Right ventricle myocardium superior (tissue), 1 donor: ENCODE results near the gene CUEDC2. TPM values are rescaled to one million over a fixed set of nuclear protein-coding genes. Genes with fewer than 3 reads are reported as not detected.
"Not testable (repeated sequence)": the region's sequence is repeated elsewhere in the genome, so short reads cannot be mapped to it uniquely, and the experiment has no call there.

ENCODE experiments used
- ATAC-seq: fragments of 200-7000 bp; cut with Tn5 transposase; one replicate; pipeline ENCODE4 v1.9.1; 2020; ENCODE audit warnings: mild to moderate bottlenecking; ENCODE audit not compliant: poor library complexity
- DNase-seq: peaks from one replicate; pipeline ENCODE4 v3.0.0-alpha.2; 2020
- intact Hi-C: fragments of 100-400 bp; cut with DNase I; formaldehyde crosslinking; loops from one replicate; pipeline ENCODE4 v1.11.2; 2022
- total RNA-seq: library from RNA; stranded (reverse); fragmentation: NEBNext Ultra II Directional; extraction: Animal tissue kit (Norgen Biotek cat#: 25700); gene quantifications from one replicate; pipeline ENCODE4 v1.2.1, GENCODE V29; 2021
- donor health status: DM: no; HTN: yes; CAD: no; lungs with severe emphysema.

The CUEDC2 gene
- total RNA-seq, 1 donor from 2014 or later: 73.8 TPM

DNA sequence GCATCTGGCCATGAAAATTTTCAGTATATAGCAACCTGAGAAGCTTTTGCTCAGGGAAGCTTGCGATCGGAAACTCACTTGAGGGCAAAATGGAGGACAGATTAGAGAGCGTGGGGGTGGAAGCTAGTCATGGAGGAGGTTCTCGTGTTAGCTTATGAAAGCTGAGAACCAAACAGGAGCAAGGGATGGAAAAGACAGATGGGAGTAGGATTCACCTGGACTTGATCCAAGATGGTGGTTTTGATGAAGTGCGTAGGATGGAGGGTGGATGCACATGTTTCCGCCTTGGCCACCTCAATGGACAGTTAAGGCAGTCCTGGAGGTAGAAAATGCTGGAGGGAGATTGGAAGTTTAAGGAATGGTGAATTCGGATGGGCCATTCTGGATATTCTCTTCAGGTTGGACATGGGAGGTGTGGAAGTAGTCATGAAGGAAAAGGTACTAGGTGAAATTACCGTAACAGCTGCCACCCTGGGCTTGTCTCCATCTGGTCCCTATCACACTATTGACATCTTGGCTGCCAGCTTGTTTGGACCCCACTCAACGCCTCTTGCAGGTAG lies 25.3 kb upstream of the CUEDC2 start:
- ATAC-seq: no peak
- intact Hi-C loops: no loop called here
- no peak for DNase-seq

DNA sequence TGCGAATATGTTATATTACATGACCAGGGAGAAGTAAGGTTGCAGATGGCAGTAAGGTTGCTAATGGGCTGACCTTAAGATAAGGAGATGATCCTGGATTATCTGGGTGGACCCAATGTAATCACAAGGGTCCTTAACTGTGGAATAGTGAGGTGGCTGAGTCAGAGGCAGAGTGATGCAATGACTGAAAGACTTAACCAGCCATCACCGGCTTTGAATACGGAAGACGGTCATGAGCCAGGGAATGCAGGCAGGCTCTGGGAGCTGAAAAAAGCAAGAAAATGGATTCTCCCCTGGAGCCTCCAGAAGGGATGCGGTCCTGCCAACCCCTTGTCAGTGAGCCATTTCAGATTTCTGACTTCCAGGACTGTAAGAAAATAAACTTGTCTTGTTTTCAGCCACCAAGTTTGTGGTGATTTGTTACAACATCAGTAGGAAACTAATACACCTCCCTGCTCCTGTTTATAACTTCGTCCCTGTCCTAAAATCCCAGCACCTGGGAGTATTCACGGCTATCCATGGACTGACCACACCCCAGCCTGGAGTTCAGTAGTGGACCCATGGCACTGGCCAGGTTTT lies 23.6 kb upstream of the CUEDC2 start:
- intact Hi-C loops: no loop called here
- DNase-seq (no peak), ATAC-seq (no peak)

DNA sequence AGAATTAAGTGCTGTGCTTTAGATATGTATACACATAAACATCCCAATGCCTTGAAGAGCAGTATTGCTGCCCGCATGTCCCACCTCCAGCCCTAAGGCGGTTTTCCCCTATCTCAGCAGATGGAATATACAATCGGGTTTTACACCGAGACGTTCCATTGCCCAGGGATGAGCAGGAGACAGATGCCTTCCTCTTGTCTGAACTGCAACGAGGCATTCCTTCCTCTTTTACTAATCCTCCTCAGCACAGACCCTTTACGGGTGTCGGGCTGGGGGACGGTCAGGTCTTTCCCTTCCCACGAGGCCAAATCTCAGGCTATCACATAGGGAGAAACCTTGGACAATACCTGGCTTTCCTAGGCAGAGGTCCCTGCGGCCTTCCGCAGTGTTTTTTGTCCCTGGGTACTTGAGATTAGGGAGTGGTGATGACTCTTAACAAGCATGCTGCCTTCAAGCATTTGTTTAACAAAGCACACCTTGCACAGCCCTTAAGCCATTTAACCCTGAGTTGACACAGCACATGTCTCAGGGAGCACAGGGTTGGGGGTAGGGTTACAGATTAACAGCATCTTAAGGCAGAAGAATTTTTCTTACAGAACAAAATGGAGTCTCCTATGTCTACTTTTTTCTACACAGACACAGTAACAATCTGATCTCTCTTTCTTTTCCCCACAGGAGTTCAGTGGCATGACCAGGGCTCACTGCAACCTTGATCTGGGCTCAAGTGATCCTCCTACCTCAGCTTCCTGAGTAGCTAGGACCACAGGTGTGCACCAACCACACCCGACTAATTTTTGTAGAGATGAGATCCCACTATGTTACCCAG lies 22.5 kb upstream of the CUEDC2 start:
- ATAC-seq: not testable (repeated sequence)

DNA sequence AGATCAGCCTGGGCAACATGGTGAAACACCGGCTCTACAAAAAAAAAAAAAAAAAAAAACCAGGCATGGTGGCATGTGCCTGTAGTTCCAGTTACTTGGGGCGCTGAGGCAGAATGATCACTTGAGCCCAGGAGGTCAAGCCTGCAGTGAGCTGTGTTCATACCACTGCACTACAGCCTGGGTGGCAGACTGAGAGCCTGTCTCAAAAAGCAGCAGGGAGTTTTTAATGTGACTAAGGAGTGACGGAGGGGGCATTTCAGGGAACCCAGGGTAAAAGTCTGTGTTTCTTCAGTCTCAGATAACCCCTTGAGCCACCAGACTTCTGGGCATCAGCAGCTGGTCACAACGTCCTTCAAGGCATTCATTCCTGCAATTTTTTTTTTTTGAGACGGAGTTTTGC lies 21.1 kb upstream of the CUEDC2 start:
- ATAC-seq (no peak), DNase-seq (no peak)
- intact Hi-C loops: no loop called here

More for the DNA sequence above, 22.5 kb upstream of the CUEDC2 start:
- intact Hi-C loops, DNase-seq: not testable (repeated sequence)

DNA sequence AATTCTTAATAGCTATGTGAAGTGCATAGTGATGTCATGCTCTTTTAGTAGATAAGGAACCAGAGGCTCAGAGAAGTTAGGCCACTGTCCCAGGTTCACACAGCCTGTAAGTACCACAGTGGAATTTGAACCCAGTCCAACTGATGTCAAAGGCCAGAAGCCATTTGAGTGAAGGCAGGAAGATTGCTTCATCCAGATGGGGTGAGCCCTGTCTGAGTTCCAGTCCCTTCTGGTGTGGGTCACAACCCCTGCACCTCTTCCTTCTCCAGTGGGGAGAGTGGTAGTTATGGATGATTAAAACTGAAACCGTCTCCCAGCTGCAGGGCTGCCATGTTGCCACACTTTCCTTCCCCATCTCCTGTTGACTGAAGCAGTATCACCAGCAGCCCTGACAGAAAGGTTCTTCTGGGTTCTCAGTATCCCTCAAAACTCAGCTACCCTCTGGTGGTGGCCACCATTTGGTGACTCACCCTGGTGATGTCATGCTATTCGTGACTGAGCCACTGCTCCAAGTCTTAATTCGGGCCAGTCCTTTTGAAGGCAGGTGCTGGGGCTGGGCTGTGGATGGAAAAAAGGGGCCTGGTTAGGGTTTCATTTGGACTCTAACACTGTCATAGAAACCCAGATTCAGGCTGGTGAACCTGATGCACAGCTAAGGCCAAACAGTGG lies 20.4 kb upstream of the CUEDC2 start:
- DNase-seq: no peak
- ATAC-seq: peak; percentile 4
- intact Hi-C loops: no loop called here

DNA sequence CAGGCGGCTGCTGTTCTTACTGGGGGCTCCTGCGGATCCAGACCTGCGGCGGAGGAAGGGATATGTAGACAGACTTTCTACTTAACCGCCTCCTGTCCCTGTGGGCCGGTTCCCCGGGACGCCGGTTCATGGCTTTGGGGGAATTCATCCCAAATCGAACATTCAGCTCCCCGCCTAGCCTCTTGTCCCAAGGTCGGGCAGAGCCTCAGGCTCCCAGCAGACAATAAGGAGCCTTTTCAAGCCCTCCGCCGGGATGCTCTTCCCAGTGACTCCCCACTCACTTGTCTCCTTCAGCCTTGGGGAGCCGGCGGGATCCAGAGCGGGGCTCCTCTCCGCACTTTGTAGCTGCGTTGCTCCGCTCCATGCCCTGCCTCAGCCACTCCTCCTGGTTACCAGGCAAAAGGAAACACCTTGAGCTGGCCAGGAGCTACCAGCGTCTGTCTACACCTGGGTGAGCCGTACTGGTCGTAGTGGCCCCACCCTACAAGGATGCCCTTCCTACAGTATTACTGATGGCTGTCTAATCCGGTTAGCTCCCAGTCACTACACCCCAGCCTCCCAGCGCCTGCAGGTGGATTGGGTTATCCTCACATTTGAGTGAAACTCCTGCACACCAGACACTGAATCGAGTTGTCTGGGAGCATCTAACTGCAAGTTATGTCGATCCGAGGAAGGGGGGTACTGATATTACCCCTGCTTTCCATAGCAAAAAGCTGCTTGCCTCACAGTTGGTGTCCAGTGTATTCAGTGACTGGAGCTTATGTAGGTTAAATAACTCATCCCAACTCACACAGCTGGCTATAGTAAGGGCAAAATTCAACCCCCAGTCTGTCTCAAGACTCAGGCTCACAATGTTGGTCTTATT lies 19.0 kb upstream of the CUEDC2 start, which contains the start of gene C10orf95:
TSS of gene C10orf95 (minus strand) at position 439 of the 865 bp plus-strand sequence. CDS start 450 bp downstream, outside the sequence.
- no peak for ATAC-seq
- intact Hi-C loops: no loop called here
- no peak for DNase-seq

DNA sequence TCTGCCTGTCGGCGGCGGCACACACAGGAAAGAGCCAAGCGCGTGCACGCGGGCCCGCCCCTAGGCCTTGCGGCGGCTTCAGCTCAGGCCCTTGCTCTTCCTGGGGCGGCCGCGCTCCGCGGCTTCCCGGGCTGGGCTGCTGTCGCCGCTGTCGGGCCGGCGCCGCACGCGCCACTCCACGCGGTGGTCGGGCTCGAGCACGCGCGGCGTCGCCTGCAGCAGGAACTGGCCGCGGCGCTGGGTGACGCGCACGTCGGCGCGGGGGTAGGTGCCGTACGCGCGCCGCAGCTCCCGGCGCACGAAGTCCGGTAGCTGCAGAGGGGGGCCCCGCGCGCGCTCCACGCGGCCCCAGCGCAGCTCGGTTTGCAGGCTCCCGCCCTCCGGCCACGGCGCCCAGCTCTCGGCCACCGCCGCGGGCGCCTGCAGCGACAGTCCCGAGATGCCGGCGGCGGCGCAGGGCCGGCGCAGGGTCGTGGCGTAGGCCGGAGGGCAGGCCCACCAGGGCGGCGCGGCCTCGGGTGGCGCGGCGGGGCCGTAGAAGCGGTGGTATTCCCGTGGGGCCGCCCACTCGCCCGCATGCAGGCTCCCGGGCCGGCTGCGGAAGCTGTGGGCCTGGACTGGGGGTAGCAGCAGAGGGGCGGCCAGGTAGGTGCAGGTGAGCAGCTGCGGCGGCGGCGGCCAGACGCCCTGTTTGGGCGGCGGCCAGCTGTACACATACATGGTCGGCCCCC lies 18.2 kb upstream of the CUEDC2 start:
- ATAC-seq: peak; percentile 96
- DNase-seq: peak; percentile 91
- intact Hi-C loops: no loop called here

DNA sequence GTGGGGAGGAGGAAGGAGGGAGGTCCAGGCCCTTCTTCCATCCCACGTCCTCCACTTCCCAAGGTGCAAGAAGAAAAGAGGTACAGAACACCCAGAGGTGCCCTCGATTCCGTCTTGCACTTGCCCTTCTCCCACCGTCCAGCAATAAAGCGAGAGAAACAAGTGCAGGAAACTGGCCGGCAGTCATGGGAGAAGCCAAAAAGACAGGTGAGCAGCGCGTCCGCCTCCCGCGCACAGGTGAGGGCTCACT lies 17.7 kb upstream of the CUEDC2 start:
- DNase-seq (no peak), ATAC-seq (peak; percentile 9)
- intact Hi-C loops: no loop called here

DNA sequence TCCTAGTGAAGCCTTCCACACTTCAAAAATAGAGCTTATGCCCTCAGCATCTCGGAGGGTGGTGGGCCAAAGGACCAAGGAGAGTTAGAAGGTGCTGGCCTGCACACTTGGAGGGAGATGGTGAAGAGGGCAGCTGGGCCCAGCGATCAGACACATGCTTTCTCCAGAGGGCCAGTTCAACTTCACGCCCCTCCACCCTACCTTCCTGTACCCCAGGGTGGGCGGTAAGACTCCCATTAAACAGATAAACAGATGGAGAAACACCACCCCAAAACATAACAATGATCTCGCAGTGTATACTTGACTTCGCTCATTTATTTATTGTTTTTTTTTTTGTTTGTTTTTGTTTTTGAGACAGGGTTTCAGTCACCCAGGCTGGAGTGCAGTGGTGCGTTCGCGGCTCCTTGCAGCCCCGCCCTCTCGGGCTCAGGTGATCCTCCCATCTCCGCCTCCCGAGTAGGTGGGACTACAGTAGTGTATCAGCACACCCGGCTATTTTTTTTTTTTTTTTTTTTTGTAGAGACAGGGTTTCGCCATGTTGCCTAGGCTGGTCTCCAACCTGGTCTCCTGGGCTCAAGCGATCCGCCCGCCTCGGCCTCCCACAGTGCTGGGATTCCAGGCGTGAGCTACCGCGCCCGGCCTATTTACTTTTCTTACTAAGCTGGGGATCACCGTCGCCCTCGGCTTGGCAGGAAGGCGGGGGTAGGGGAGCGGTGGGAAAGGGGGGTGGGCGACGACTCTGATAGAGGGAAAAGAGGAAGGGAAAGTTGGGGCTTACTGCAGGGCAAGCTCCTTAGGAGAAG lies 17.1 kb upstream of the CUEDC2 start:
- intact Hi-C loops: no loop called here
- DNase-seq (peak; percentile 74), ATAC-seq (peak; percentile 60)

DNA sequence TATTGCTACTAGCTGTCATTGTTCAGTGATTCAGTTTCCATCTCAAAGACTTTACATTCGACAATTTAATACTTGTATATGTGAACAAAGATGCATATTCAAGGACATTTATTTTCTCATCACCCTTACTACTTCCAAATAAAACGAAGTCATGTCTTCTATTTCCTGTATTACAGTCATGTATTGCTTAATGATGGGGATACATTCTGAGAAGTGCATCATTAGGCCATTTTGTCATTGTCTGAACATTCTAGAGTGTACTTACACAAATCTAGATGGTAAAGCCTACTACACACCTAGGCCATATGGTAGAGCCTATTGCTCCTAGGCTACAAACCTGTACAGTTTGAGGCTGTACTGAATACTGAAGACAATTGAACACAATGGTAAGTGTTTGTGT lies 12.5 kb upstream of the CUEDC2 start:
- DNase-seq (no peak), ATAC-seq (no peak)
- intact Hi-C loops: no loop called here

DNA sequence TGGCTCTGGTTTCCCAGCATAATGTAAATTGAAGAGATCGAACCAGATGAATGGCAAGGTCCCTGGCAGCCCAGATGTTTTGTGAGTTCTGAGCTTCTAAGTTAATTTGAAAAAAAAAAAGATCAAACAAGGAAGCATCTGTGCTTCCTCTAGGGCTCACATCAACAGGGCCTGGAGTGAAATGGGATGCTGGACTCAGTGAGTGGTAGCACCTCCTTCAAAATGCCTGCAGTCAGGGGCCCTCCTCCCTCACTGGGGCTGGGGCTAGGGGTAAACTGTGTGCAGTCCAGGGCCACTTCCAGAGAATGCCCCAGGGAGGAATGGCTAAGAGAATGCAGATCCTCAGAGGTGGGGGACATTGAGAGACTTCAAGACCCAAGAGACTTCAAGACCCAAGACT lies 6.0 kb upstream of the CUEDC2 start:
- ATAC-seq: no peak
- intact Hi-C loops: no loop called here
- DNase-seq: no peak

DNA sequence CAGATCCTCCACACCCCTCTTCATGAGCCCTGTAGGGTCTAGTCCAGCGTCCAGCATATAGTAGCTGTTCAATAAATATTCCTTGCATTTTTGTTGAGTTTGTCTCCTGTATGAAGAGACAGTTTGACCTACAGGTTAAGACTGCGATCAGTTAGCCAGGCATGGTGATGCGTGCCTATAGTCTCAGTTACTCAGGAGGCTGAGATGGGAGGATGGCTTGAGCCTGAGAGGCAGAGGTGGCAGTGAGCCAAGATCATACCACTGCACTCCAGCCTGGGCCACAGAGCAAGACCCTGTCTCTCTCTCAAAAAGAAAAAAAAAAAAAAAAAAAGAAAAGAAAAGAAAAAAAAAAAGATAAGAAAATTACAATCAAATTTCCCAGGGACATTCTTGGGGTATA lies 5.1 kb upstream of the CUEDC2 start:
- DNase-seq: no peak
- intact Hi-C loops: no loop called here
- no peak for ATAC-seq

DNA sequence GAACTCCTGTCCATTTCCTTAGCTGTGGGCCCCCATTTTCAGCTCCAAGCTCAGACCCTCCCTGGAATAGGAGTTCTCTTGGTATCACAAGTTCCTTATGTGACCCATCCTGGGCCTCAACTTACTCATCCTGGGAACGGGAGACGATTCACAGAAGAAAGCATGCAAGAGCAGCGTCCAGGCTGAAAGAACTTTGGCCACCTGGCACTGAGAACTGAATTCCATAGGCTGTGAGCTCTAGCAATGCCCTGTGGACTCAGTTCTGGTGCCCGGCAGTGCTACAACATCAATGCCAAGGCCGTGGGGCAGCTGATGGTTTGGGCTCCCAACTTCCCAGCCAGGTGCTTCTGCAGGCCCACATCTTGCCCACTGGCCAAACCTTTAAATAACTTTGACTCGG lies 3.9 kb upstream of the CUEDC2 start:
- intact Hi-C loops: no loop called here
- no peak for ATAC-seq

DNA sequence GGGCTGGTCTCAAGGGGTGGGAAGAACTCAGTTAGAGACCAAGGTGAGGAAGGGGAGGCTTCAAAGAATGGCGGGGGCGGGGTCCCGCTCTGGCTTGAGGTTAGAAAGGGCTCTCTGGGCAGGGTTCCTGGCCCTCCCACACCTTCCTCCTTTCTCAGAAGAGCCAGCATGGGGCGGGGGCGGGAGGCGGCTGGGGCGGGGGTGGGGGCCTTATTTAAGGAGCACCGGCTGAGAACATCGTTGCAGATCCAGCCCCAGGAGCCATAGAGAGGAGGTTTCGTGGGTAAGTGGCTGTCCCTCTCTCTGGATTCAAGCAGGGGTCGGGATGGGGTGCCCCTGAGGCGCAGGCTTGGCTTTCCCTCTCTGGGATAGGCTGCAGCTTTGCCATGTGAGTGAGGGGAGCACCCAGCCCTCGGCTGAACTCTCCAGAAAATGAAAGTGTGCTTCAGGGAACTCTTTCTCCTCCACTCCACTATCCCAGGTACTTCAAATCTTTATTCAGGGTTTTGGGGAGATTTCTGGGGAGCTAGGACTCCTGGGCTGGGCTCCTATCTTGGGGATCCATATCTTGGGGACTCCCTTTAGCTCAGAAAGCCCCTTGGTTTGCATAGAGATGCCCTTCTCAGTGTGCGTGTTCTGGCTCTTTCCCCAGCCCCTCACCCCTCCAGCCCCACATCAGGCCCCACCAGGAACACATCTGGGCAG lies 3.3 kb upstream of the CUEDC2 start:
- ATAC-seq: no peak
- intact Hi-C loops: no loop called here
- no peak for DNase-seq

More for the DNA sequence above, 3.9 kb upstream of the CUEDC2 start:
- no peak for DNase-seq

DNA sequence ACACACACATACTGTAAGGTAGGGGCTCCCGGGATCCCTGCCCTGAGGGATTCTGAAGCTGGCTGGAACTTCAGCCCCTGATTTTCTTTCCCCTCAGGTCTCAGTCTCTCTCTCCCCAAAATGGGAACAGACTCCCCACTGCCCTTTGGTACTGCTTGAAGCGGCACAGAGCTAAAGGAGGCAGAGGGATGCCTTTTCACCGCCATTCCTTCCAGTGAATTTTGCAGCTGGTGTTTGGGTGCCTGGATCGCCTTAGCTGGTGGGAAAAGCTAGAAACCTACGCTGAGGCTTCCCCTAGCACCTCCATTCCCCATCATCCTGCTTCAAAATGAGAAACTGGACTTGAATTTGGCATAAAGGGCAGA lies 2.7 kb upstream of the CUEDC2 start:
- ATAC-seq: no peak
- no peak for DNase-seq
- intact Hi-C loops: no loop called here

DNA sequence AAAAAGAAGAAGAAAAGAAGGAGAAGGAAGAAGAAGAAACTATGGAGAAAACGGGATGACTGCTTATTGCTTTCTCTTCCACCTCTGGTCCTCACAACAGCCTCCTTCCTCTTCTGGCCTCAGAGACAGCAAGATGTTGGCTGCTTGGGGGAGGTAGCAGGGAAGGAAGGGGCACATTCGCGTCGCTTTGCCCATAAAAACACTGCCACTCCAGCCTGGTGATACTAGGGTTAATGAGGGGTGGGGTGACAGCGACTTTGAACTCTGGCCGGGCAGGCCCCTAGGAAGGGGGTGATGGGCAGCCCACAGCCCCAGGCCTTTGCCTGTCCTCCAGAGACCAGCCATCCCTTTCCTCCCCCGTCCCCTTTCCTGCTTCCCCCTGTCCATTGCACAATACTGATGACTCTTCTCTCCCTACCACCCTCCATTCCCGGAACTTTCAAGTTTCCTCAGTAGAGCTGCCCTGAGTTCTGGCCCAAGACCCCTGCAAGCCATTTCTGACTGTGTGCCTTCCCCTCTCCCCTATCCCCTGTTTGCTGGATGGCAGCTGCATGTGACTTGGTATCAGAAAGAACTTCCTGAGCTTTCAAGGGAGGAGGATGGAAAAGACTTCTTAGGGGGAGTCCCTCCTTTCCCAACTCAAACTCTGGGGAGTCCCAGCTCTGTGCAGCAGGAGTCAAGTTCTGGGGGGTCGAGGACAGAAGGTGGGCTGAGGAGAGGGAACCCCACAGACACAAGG lies 2.2 kb upstream of the CUEDC2 start:
- intact Hi-C loops: no loop called here
- DNase-seq (no peak), ATAC-seq (no peak)
